OCI-LY3 (cell line): Measurements from ENCODE around the gene ZEB2.

ENCODE experiments used
- H2AFZ ChIP-seq: fragments of 200-600, 300-600 bp; shearing (Covaris generic); 2 replicates; pipeline ENCODE4 v1.6.0; 2014; ENCODE audit warnings: antibody characterized with exemption, low read depth, low read length
- H3K27ac ChIP-seq: fragments of 200-600, 300-600 bp; sonication (generic); 2 replicates; pipeline ENCODE4 v1.5.1; 2014; ENCODE audit warnings: mild to moderate bottlenecking, low read length, moderate library complexity, mixed read lengths
- H3K27me3 ChIP-seq: fragments of 200-600, 300-600 bp; sonication (generic); 2 replicates; pipeline ENCODE4 v1.6.1; 2014; ENCODE audit warnings: low read depth, low read length, mixed read lengths
- H3K36me3 ChIP-seq: fragments of 200-600, 300-600 bp; sonication (generic); replicated peaks from 2 replicates; pipeline ENCODE3; 2014; ENCODE audit warnings: low read depth, low read length, mixed read lengths
- H3K4me1 ChIP-seq: fragments of 300-600, 200-600 bp; sonication (generic); 2 replicates; pipeline ENCODE4 v1.6.1; 2014; ENCODE audit warnings: low read length, mixed read lengths
- H3K4me2 ChIP-seq: fragments of 200-600, 300-600 bp; sonication (generic); 2 replicates; pipeline ENCODE4 v1.6.1; 2014; ENCODE audit warnings: low read length, mixed read lengths
- H3K4me3 ChIP-seq: fragments of 300-600, 200-600 bp; sonication (generic); 2 replicates; pipeline ENCODE4 v1.5.1; 2014; ENCODE audit warnings: antibody characterized with exemption, mild to moderate bottlenecking, low read length, moderate library complexity
- H3K79me2 ChIP-seq: fragments of 300-600, 200-600 bp; shearing (Covaris generic); 2 replicates; pipeline ENCODE4 v1.6.1; 2014; ENCODE audit warnings: mild to moderate bottlenecking, low read length, mixed read lengths
- H3K9ac ChIP-seq: fragments of 300-600, 200-600 bp; shearing (Covaris generic); 2 replicates; pipeline ENCODE4 v1.6.0; 2014; ENCODE audit warnings: mild to moderate bottlenecking, low read length, moderate library complexity
- H3K9me3 ChIP-seq: fragments of 200-600, 300-600 bp; shearing (Covaris generic); 2 replicates; pipeline ENCODE4 v1.6.1; 2014; ENCODE audit warnings: low read length, mixed read lengths; ENCODE audit not compliant: insufficient read depth
- H4K20me1 ChIP-seq: fragments of 200-600, 300-600 bp; sonication (generic); 2 replicates; pipeline ENCODE4 v1.6.1; 2016; ENCODE audit warnings: low read length, mixed read lengths; ENCODE audit not compliant: insufficient read depth
- CTCF ChIP-seq: fragments of 200-600, 300-600 bp; sonication (generic); IDR thresholded peaks from 2 replicates; pipeline ENCODE4 v1.5.1; 2014; ENCODE audit warnings: antibody characterized with exemption, low read length, low read depth
- EZH2phosphoT487 ChIP-seq: fragments of 200-600 bp; shearing (Covaris generic); IDR thresholded peaks from 2 replicates; pipeline ENCODE4 v1.6.1; 2018; ENCODE audit warnings: antibody characterized with exemption, mixed run types, low read depth

The ZEB2 gene

GRCh38 chr2:144474017-144474416, 45.9 kb downstream of the ZEB2 start:
- H3K27me3 ChIP-seq = no peaks in the 10 kb centered on the region
- no peak overlapping the region for H3K27ac ChIP-seq
- H3K4me3 ChIP-seq = no peak overlapping the region
- peaks cover 30% of the 10 kb centered on the region for H3K4me1 ChIP-seq
- peaks cover 3% of the 10 kb centered on the region for H3K79me2 ChIP-seq
- no peak overlapping the region for H3K9ac ChIP-seq
- H4K20me1 ChIP-seq = peaks cover 13% of the 10 kb centered on the region; the same call in 1 of the 2 replicates
- no peak overlapping the region for H3K4me2 ChIP-seq
- H3K36me3 ChIP-seq = peaks cover 7% of the 10 kb centered on the region
- H3K9me3 ChIP-seq = no peaks in the 10 kb centered on the region
- TF ChIP-seq CTCF (no peak), EZH2phosphoT487 (no peak)
- no peak overlapping the region for H2AFZ ChIP-seq

DNA sequence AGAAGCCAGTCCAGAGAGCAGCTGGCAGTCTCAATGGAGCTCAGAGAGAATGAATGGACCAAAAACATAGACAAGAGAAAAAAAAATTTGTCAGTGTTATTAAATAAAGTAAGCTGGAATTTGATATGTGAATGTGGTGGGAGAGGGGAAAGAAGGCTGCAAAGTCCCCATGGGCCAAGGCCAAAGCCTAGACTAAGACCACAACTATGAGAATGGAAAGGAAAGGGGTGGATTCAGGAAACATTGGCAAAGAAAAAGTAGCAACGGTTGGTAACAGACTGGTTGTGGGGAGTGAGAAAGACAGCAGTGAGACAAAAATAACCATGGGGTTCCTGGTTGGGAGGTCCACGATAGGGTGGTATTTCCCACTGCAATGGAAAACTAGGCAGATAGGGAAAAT, 47.0 kb downstream of the ZEB2 start:
- no peak overlapping the region for H3K9ac ChIP-seq
- no peak overlapping the region for H2AFZ ChIP-seq
- H4K20me1 ChIP-seq = peaks cover 18% of the 10 kb centered on the region; the same call in 1 of the 2 replicates
- H3K36me3 ChIP-seq = peaks cover 7% of the 10 kb centered on the region
- TF ChIP-seq EZH2phosphoT487 (no peak), CTCF (no peak)
- no peak overlapping the region for H3K27ac ChIP-seq
- H3K27me3 ChIP-seq = no peaks in the 10 kb centered on the region
- peaks cover 40% of the 10 kb centered on the region for H3K4me1 ChIP-seq
- no peak overlapping the region for H3K4me2 ChIP-seq
- no peaks in the 10 kb centered on the region for H3K9me3 ChIP-seq
- H3K4me3 ChIP-seq = no peak overlapping the region
- H3K79me2 ChIP-seq = peaks cover 3% of the 10 kb centered on the region

DNA sequence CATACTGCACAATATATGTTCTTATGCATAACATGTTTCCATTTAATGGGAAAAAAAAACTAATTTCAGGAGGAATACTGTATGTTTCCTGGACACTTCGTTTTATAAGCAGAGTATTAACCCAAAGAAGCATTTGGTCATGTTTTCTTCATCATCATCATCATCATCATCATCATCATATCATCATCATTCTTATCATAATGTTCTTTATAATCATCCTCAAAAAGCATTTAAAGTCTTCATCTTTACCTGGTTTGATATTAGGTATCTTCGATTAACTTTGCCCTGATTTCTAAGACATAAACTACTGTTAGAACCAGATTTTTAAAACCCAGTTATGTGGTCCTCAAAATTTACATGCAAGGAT, 47.9 kb downstream of the ZEB2 start:
- TF ChIP-seq CTCF (no peak), EZH2phosphoT487 (no peak)
- peaks cover 4% of the 10 kb centered on the region for H3K36me3 ChIP-seq
- H4K20me1 ChIP-seq = peaks cover 22% of the 10 kb centered on the region; the same call in 1 of the 2 replicates
- no peak overlapping the region for H2AFZ ChIP-seq
- no peak overlapping the region for H3K9ac ChIP-seq
- no peak overlapping the region for H3K27ac ChIP-seq
- peaks cover 40% of the 10 kb centered on the region for H3K4me1 ChIP-seq
- peaks cover 3% of the 10 kb centered on the region for H3K79me2 ChIP-seq
- no peaks in the 10 kb centered on the region for H3K9me3 ChIP-seq
- H3K4me2 ChIP-seq = peak overlapping the region; percentile 56
- no peak overlapping the region for H3K4me3 ChIP-seq
- H3K27me3 ChIP-seq = no peaks in the 10 kb centered on the region

GRCh38 chr2:144471305-144472045, 48.4 kb downstream of the ZEB2 start:
- Histone ChIP-seq H3K4me3 (peak overlapping the region; percentile 22; the same call in 1 of the 2 replicates), H3K4me2 (peak overlapping the region; percentile 56), H2AFZ (no peak overlapping the region), H3K36me3 (peaks cover 4% of the 10 kb centered on the region), H3K27me3 (no peaks in the 10 kb centered on the region), H4K20me1 (peaks cover 25% of the 10 kb centered on the region; the same call in 1 of the 2 replicates), H3K4me1 (peaks cover 40% of the 10 kb centered on the region), H3K9me3 (no peaks in the 10 kb centered on the region), H3K79me2 (peaks cover 3% of the 10 kb centered on the region), H3K27ac (no peak overlapping the region), H3K9ac (no peak overlapping the region)
- TF ChIP-seq EZH2phosphoT487 (no peak), CTCF (no peak)
